Measurements from ENCODE around the gene ATP8A1. TPM values are rescaled to one million over a fixed set of nuclear protein-coding genes. Genes with fewer than 3 reads are reported as not detected.

ATP8A1 gene
- total and polyA plus RNA-seq, 2 of the 4 experiments (the other 2 are of a cell fraction), result 0.12 to 0.36 TPM

- TF ChIP-seq FOS (IDR thresholded peaks at IDR 0.05; ENCODE audit: low read depth, low read length) (no peak), RAD21 (IDR thresholded peaks at IDR 0.05; ENCODE audit: low read length) (no peak), RFX5 (IDR thresholded peaks at IDR 0.05; ENCODE audit: low read depth, low read length) (no peak), USF2 (IDR thresholded peaks at IDR 0.05; ENCODE audit: low read depth, low read length) (no peak), MAFK (IDR thresholded peaks at IDR 0.05; ENCODE audit: low read depth, low read length) (no peak), MAZ (IDR thresholded peaks at IDR 0.05; ENCODE audit: borderline replicate concordance, low read depth, low read length) (no peak), ELK1 (IDR thresholded peaks at IDR 0.05; ENCODE audit: borderline replicate concordance, low read depth, low read length) (no peak), RCOR1 (IDR thresholded peaks at IDR 0.05; ENCODE audit: insufficient replicate concordance, low read length) (no peak), SMC3 (IDR thresholded peaks at IDR 0.05; ENCODE audit: low read depth, low read length) (no peak)
- dilution Hi-C loops (cut with HindIII; ENCODE audit: low sequenced_read_pairs, unreplicated experiment) (no loop called here), in situ Hi-C loops (cut with MboI; ENCODE audit: low sequenced_read_pairs) (no loop called here), intact Hi-C loops (cut with micrococcal nuclease) (loop anchor here (10.0 kb wide), 1 partner anchor 69 kb away; no protein-coding TSS in a partner anchor)
- H3K18ac ChIP-seq (ENCODE audit: low read depth, low read length), result no peak overlapping the region
- no peak overlapping the region for H3K56ac ChIP-seq (ENCODE audit: extremely low read depth, insufficient read depth, low read length)
- BruUV-seq (replicated peaks), result no TSS peak
- H3K27ac ChIP-seq (ENCODE audit: insufficient read depth, low read length), result no peak overlapping the region
- DNase-seq (peak; percentile 11), ATAC-seq (ENCODE audit: low read depth) (peak; percentile 21)
- peaks cover 2% of the 10 kb centered on the region; the same call in 1 of the 2 replicates for H3K27me3 ChIP-seq (ENCODE audit: control insufficient read depth, insufficient read depth, low read length)
- H2BK5ac ChIP-seq (ENCODE audit: low read depth, low read length, poor library complexity, severe bottlenecking), result no peak overlapping the region
- peaks cover 2% of the 10 kb centered on the region; the same call in 1 of the 2 replicates for H3K4me1 ChIP-seq (ENCODE audit: control insufficient read depth, insufficient read depth, low read length)
- no peak overlapping the region for H2BK20ac ChIP-seq (ENCODE audit: low read depth, low read length)
- H3K36me3 ChIP-seq (ENCODE audit: control insufficient read depth, insufficient read depth, low read length), result no peaks in the 10 kb centered on the region
- no peak overlapping the region for H3K9ac ChIP-seq (ENCODE audit: low read depth, low read length)
- H4K5ac ChIP-seq (ENCODE audit: low read depth, low read length), result no peak overlapping the region
- no peak overlapping the region for H3K4me2 ChIP-seq (ENCODE audit: low read depth, low read length)
- H3K14ac ChIP-seq (replicated peaks; ENCODE audit: low read depth, low read length), result no peak overlapping the region
- no peak overlapping the region for H2AK9ac ChIP-seq (replicated peaks; ENCODE audit: low read depth, low read length, poor library complexity)
- H2BK120ac ChIP-seq (ENCODE audit: low read depth, low read length), result no peak overlapping the region
- H4K20me1 ChIP-seq (ENCODE audit: insufficient read depth, low read length), result no peaks in the 10 kb centered on the region
- CTCF ChIA-PET, result no interaction called here
- no peak overlapping the region for H2AFZ ChIP-seq (replicated peaks; ENCODE audit: low read length, poor library complexity)
- POLR2A ChIA-PET (ENCODE audit: unreplicated experiment), result no interaction called here
- H3K4me3 ChIP-seq (ENCODE audit: insufficient read depth, low read depth, low read length), result no peak overlapping the region
- no peak overlapping the region for H3K23ac ChIP-seq (ENCODE audit: low read depth, low read length)
- 40% methylated on average over 1 of the region's 9 CpGs; no CpG with 5 or more reads in 1 of the 2 experiments for WGBS, 2 experiments (ENCODE audit: extremely low coverage in 2 of 2, insufficient read length in 1 of 2)
- H4K91ac ChIP-seq (ENCODE audit: insufficient read depth, low read depth, low read length), result no peak overlapping the region
- no peaks in the 10 kb centered on the region for H3K79me1 ChIP-seq (ENCODE audit: low read depth in 1 of 2, low read length in 2 of 2)
- H4K8ac ChIP-seq (ENCODE audit: low read depth in 2 of 2, low read length in 2 of 2), result no peak overlapping the region
- H3K9me3 ChIP-seq (ENCODE audit: control insufficient read depth, insufficient read depth, low read length), result no peaks in the 10 kb centered on the region
- H2AK5ac ChIP-seq (ENCODE audit: low read depth, low read length), result no peak overlapping the region
- no peak overlapping the region for H2BK15ac ChIP-seq (ENCODE audit: low read depth, low read length)
- no peaks in the 10 kb centered on the region for H3K9me1 ChIP-seq (ENCODE audit: insufficient read depth, low read length)
- H3K4ac ChIP-seq (ENCODE audit: low read depth, low read length), result no peak overlapping the region
These were observed 173.2 kb downstream of the ATP8A1 start for GRCh38 chr4:42483426-42484379.

Data from IMR-90 (cell line).